ENCODE data around the gene ROM1.
"Not testable (repeated sequence)": the region's sequence is repeated elsewhere in the genome, so short reads cannot be mapped to it uniquely, and the experiment has no call there.

ROM1 gene

GRCh38 chr11:62580959-62581715 lies 31.9 kb upstream of the ROM1 start:
- no peak overlapping the region for H4K8ac ChIP-seq (ENCODE audit: low read depth, low read length)
- H3K79me1 ChIP-seq (ENCODE audit: low read length) = no peaks in the 10 kb centered on the region
- H3K18ac ChIP-seq (ENCODE audit: low read length) = no peak overlapping the region
- WGBS (ENCODE audit: extremely low coverage, insufficient coverage, insufficient read length) = no CpG with 5 or more reads among the region's 18 CpGs
- no peak overlapping the region for H3K27ac ChIP-seq (ENCODE audit: low read depth, low read length)
- no peak overlapping the region for H2BK12ac ChIP-seq (ENCODE audit: low read length)
- H3K4me3 ChIP-seq (ENCODE audit: low read depth, low read length) = no peak overlapping the region
- DNase-seq = no peak
- no peak overlapping the region for H2BK120ac ChIP-seq (ENCODE audit: insufficient read depth, low read length, poor library complexity)
- H3K9me3 ChIP-seq (ENCODE audit: insufficient read depth, low read depth, low read length) = no peaks in the 10 kb centered on the region
- H3K27me3 ChIP-seq (ENCODE audit: insufficient read depth, low read length) = no peaks in the 10 kb centered on the region
- no peak overlapping the region for H2BK5ac ChIP-seq (ENCODE audit: low read depth, low read length, poor library complexity)
- H3K4ac ChIP-seq (ENCODE audit: low read depth, low read length) = no peak overlapping the region
- no peak overlapping the region for H3K23ac ChIP-seq (ENCODE audit: low read length)
- H2AFZ ChIP-seq (ENCODE audit: insufficient read depth, low read length, poor library complexity) = no peak overlapping the region
- no peak overlapping the region for H2AK5ac ChIP-seq (ENCODE audit: low read length)
- H3K4me1 ChIP-seq (ENCODE audit: control insufficient read depth in 1 of 2, insufficient read depth in 2 of 2, low read length in 2 of 2) = no peaks in the 10 kb centered on the region
- H3K14ac ChIP-seq (ENCODE audit: low read length) = no peak overlapping the region
- H3K79me2 ChIP-seq (ENCODE audit: control insufficient read depth, insufficient read depth, low read length, poor library complexity) = no peaks in the 10 kb centered on the region
- H3K36me3 ChIP-seq (ENCODE audit: control insufficient read depth in 1 of 2, insufficient read depth in 2 of 2, low read length in 2 of 2) = peaks cover 29 to 35% of the 10 kb centered on the region in 2 experiments
- no peak overlapping the region for H4K91ac ChIP-seq (ENCODE audit: low read depth, low read length)
- H3K9ac ChIP-seq (ENCODE audit: low read length) = no peak overlapping the region
- H3K4me2 ChIP-seq (ENCODE audit: low read length) = no peak overlapping the region
- H4K12ac ChIP-seq (ENCODE audit: low read depth, low read length) = no peak overlapping the region

GRCh38 chr11:62581735-62582134 lies 31.3 kb upstream of the ROM1 start:
- H3K79me2 ChIP-seq (ENCODE audit: control insufficient read depth, insufficient read depth, low read length, poor library complexity); H3K27ac ChIP-seq (ENCODE audit: low read depth, low read length); H3K9me3 ChIP-seq (ENCODE audit: insufficient read depth, low read depth, low read length); H2BK12ac ChIP-seq (ENCODE audit: low read length); H3K23ac ChIP-seq (ENCODE audit: low read length); H4K12ac ChIP-seq (ENCODE audit: low read depth, low read length); H2AK5ac ChIP-seq (ENCODE audit: low read length); H2BK5ac ChIP-seq (ENCODE audit: low read depth, low read length, poor library complexity); H3K4me2 ChIP-seq (ENCODE audit: low read length); H2AFZ ChIP-seq (ENCODE audit: insufficient read depth, low read length, poor library complexity); H4K8ac ChIP-seq (ENCODE audit: low read depth, low read length); DNase-seq; H2BK120ac ChIP-seq (ENCODE audit: insufficient read depth, low read length, poor library complexity); H3K9ac ChIP-seq (ENCODE audit: low read length); H3K4me3 ChIP-seq (ENCODE audit: low read depth, low read length); H3K4me1 ChIP-seq (ENCODE audit: control insufficient read depth in 1 of 2, insufficient read depth in 2 of 2, low read length in 2 of 2); H4K91ac ChIP-seq (ENCODE audit: low read depth, low read length); H3K79me1 ChIP-seq (ENCODE audit: low read length); H3K14ac ChIP-seq (ENCODE audit: low read length); H3K18ac ChIP-seq (ENCODE audit: low read length); H3K4ac ChIP-seq (ENCODE audit: low read depth, low read length); H3K27me3 ChIP-seq (ENCODE audit: insufficient read depth, low read length): not testable (repeated sequence)
- WGBS (ENCODE audit: extremely low coverage, insufficient coverage, insufficient read length) = no CpG with 5 or more reads among the region's 4 CpGs
- H3K36me3 ChIP-seq (ENCODE audit: control insufficient read depth in 1 of 2, insufficient read depth in 2 of 2, low read length in 2 of 2) = peaks cover 27 to 29% of the 10 kb centered on the region in 2 experiments

- not testable (repeated sequence) for H3K9ac ChIP-seq (ENCODE audit: low read length); H2AFZ ChIP-seq (ENCODE audit: insufficient read depth, low read length, poor library complexity); H3K4me1 ChIP-seq (ENCODE audit: control insufficient read depth in 1 of 2, insufficient read depth in 2 of 2, low read length in 2 of 2); H2BK12ac ChIP-seq (ENCODE audit: low read length); H2BK5ac ChIP-seq (ENCODE audit: low read depth, low read length, poor library complexity); H2BK120ac ChIP-seq (ENCODE audit: insufficient read depth, low read length, poor library complexity); H3K27ac ChIP-seq (ENCODE audit: low read depth, low read length); H4K8ac ChIP-seq (ENCODE audit: low read depth, low read length); H4K12ac ChIP-seq (ENCODE audit: low read depth, low read length); H3K4me3 ChIP-seq (ENCODE audit: low read depth, low read length); H4K91ac ChIP-seq (ENCODE audit: low read depth, low read length); H3K14ac ChIP-seq (ENCODE audit: low read length); H3K79me1 ChIP-seq (ENCODE audit: low read length); H3K79me2 ChIP-seq (ENCODE audit: control insufficient read depth, insufficient read depth, low read length, poor library complexity); H3K4ac ChIP-seq (ENCODE audit: low read depth, low read length); H3K23ac ChIP-seq (ENCODE audit: low read length); H3K4me2 ChIP-seq (ENCODE audit: low read length); DNase-seq; H3K27me3 ChIP-seq (ENCODE audit: insufficient read depth, low read length); H2AK5ac ChIP-seq (ENCODE audit: low read length); H3K9me3 ChIP-seq (ENCODE audit: insufficient read depth, low read depth, low read length); H3K18ac ChIP-seq (ENCODE audit: low read length)
- peaks cover 17 to 21% of the 10 kb centered on the region in 2 experiments for H3K36me3 ChIP-seq (ENCODE audit: control insufficient read depth in 1 of 2, insufficient read depth in 2 of 2, low read length in 2 of 2)
- no CpG with 5 or more reads among the region's 7 CpGs for WGBS (ENCODE audit: extremely low coverage, insufficient coverage, insufficient read length)
Observed at GRCh38 chr11:62585356-62585755, 27.7 kb upstream of the ROM1 start.

- WGBS (ENCODE audit: extremely low coverage, insufficient coverage, insufficient read length) = no CpG with 5 or more reads among the region's 18 CpGs
- no peak overlapping the region for H3K14ac ChIP-seq (ENCODE audit: low read length)
- DNase-seq = no peak
- no peak overlapping the region for H3K4ac ChIP-seq (ENCODE audit: low read depth, low read length)
- H3K27me3 ChIP-seq (ENCODE audit: insufficient read depth, low read length) = no peaks in the 10 kb centered on the region
- H2AFZ ChIP-seq (ENCODE audit: insufficient read depth, low read length, poor library complexity) = no peak overlapping the region
- no peak overlapping the region for H4K12ac ChIP-seq (ENCODE audit: low read depth, low read length)
- peaks cover 2% of the 10 kb centered on the region for H3K79me1 ChIP-seq (ENCODE audit: low read length)
- H4K8ac ChIP-seq (ENCODE audit: low read depth, low read length) = no peak overlapping the region
- peaks cover 1% of the 10 kb centered on the region for H3K9me3 ChIP-seq (ENCODE audit: insufficient read depth, low read depth, low read length)
- peaks cover 3 to 9% of the 10 kb centered on the region in 2 experiments for H3K4me1 ChIP-seq (ENCODE audit: control insufficient read depth in 1 of 2, insufficient read depth in 2 of 2, low read length in 2 of 2)
- peaks cover 15 to 26% of the 10 kb centered on the region in 2 experiments for H3K36me3 ChIP-seq (ENCODE audit: control insufficient read depth in 1 of 2, insufficient read depth in 2 of 2, low read length in 2 of 2)
- H2BK12ac ChIP-seq (ENCODE audit: low read length) = no peak overlapping the region
- no peak overlapping the region for H3K27ac ChIP-seq (ENCODE audit: low read depth, low read length)
- no peak overlapping the region for H3K9ac ChIP-seq (ENCODE audit: low read length)
- H2BK120ac ChIP-seq (ENCODE audit: insufficient read depth, low read length, poor library complexity) = no peak overlapping the region
- no peak overlapping the region for H2AK5ac ChIP-seq (ENCODE audit: low read length)
- H2BK5ac ChIP-seq (ENCODE audit: low read depth, low read length, poor library complexity) = no peak overlapping the region
- no peak overlapping the region for H3K23ac ChIP-seq (ENCODE audit: low read length)
- no peak overlapping the region for H4K91ac ChIP-seq (ENCODE audit: low read depth, low read length)
- H3K4me3 ChIP-seq (ENCODE audit: low read depth, low read length) = no peak overlapping the region
- no peak overlapping the region for H3K4me2 ChIP-seq (ENCODE audit: low read length)
- no peak overlapping the region for H3K18ac ChIP-seq (ENCODE audit: low read length)
- no peaks in the 10 kb centered on the region for H3K79me2 ChIP-seq (ENCODE audit: control insufficient read depth, insufficient read depth, low read length, poor library complexity)
Observed at GRCh38 chr11:62588966-62589637, 24.0 kb upstream of the ROM1 start.
